ENCODE data around the gene SPEG.

GRCh38 chr2:219494952-219495530 is 60.4 kb downstream of the SPEG start:
- TF ChIP-seq CTCF (optimal IDR thresholded peaks at IDR 0.05 in 1 of 3, IDR thresholded peaks at IDR 0.05 in 1 of 3, conservative IDR thresholded peaks at IDR 0.05 in 1 of 3; ENCODE audit: extremely low read depth in 1 of 3, insufficient read depth in 2 of 3, low read length in 3 of 3), result peak in 1 of 3 experiments; percentile 6
- TF ChIP-seq EZH2 (IDR thresholded peaks at IDR 0.05; ENCODE audit: low read length), result no peak
